HepG2 (cell line): Measurements from ENCODE around the gene ZNF629. TPM values are rescaled to one million over a fixed set of nuclear protein-coding genes. Genes with fewer than 3 reads are reported as not detected.

Experiments used
- HOXD1 ChIP-seq: sonication (generic); formaldehyde crosslinking; IDR thresholded peaks from 2 replicates; pipeline ENCODE4 v1.5.0; 2020; ENCODE audit warnings: missing genetic modification reagents
- KLF13 ChIP-seq: sonication (generic); formaldehyde crosslinking; IDR thresholded peaks from 2 replicates; pipeline ENCODE4 v1.4.0; 2020; ENCODE audit warnings: mild to moderate bottlenecking, missing genetic modification reagents
- KLF15 ChIP-seq: sonication (generic); formaldehyde crosslinking; IDR thresholded peaks from 2 replicates; pipeline ENCODE4 v1.8.1; 2023; ENCODE audit warnings: borderline replicate concordance, mild to moderate bottlenecking, inconsistent platforms, missing genetic modification reagents, mixed read lengths
- ZBTB3 ChIP-seq: sonication (generic); formaldehyde crosslinking; IDR thresholded peaks from 2 replicates; pipeline ENCODE4 v1.4.0; 2020; ENCODE audit warnings: low read depth, mild to moderate bottlenecking, moderate library complexity, missing genetic modification reagents, borderline replicate concordance
- polyA plus RNA-seq, 8 experiments: library from polyadenylated mRNA; depleted of rRNA in 3 of 8; stranded (reverse) in 7 of 8; unstranded in 1 of 8; fragments of >200 nt; fragmentation: Illumina TruSeq in 4 of 8; extraction: Trizol in 4 of 8; gene quantifications; 2 replicates each; pipeline versions ENCODE4 v1.2.1 to v1.2.3, GENCODE V29; 2011 to 2016; ENCODE audit warnings: low read depth in 4 of 8, missing spikeins in 1 of 8, mixed read lengths in 1 of 8; ENCODE audit not compliant: insufficient read depth in 1 of 8
- total RNA-seq, 5 experiments: library from RNA; depleted of rRNA; stranded (reverse); fragments of >200 nt; fragmentation: Illumina TruSeq; extraction: Trizol; gene quantifications; 2 replicates each; pipeline ENCODE4 v1.2.3, GENCODE V29; 2016; ENCODE audit warnings: low read depth in 1 of 5
- TF ChIP-seq, protein P1 (sequence below), 2 experiments: fragments of 450-650 bp in 1 of 2; sonication (generic) in 1 of 2; formaldehyde crosslinking in 1 of 2; IDR thresholded peaks; 2 replicates each; pipeline versions ENCODE4 v1.6.1 to v1.8.0; 2016 to 2022; ENCODE audit warnings: antibody characterized with exemption in 1 of 2, mild to moderate bottlenecking in 1 of 2, missing genetic modification reagents in 1 of 2
- TF ChIP-seq, protein P2 (sequence below): sonication (generic); formaldehyde crosslinking; IDR thresholded peaks from 2 replicates; pipeline ENCODE4 v1.5.0; 2020; ENCODE audit warnings: mild to moderate bottlenecking, missing genetic modification reagents
- TF ChIP-seq, protein P3 (sequence below): sonication (generic); formaldehyde crosslinking; IDR thresholded peaks from 2 replicates; pipeline ENCODE4 v1.5.1; 2020; ENCODE audit warnings: missing genetic modification reagents, mild to moderate bottlenecking, borderline replicate concordance
- TF ChIP-seq, protein P4 (sequence below): sonication (generic); formaldehyde crosslinking; IDR thresholded peaks from 2 replicates; pipeline ENCODE4 v1.5.0; 2020; ENCODE audit warnings: mild to moderate bottlenecking, missing genetic modification reagents

The ZNF629 gene
- total and polyA plus RNA-seq, 2 of the 13 experiments (the other 11 are each of a cell fraction or from before 2014, with no cell fraction given): 6.1 to 16.5 TPM

DNA sequence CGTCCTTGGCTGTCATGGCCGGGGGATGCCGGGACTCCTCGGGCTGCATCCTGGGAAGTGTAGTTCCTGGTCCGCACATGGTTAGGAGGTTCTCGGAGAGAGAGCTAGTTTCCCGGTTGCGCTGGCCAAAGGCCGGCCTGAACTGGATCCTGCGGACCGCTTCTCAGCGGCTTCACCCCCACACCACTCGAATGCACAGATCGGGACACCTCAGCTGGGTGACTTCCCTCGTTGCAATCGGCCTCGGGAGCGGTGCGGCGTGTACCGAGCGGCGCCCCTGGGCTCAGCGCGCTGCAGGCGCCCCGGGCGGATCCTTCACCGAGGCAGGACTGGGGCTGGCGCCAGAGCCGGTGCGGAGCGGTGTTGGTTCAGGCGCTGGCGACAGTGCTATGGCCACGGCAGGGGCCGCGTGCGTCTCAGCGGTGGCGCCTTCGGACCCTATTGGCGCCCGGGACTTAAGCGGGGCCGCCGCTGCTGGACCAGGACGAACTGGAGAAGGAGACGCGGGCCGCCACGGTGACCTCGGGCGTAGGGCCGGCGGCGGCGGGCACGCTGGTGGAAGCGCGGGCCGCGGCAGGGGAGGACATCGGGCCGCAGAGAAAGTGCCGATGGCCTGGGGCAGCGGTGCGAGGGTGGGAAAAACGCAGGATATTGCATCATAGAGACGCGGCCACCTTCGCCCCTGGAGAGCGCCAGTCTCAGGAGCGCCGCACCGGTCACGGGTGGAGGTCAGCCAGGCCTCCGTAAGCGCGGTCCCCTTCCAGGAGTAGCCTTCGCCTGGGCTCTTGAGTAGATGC lies 11.4 kb downstream of the ZNF629 start (continued):
- TF ChIP-seq, protein P1, sequence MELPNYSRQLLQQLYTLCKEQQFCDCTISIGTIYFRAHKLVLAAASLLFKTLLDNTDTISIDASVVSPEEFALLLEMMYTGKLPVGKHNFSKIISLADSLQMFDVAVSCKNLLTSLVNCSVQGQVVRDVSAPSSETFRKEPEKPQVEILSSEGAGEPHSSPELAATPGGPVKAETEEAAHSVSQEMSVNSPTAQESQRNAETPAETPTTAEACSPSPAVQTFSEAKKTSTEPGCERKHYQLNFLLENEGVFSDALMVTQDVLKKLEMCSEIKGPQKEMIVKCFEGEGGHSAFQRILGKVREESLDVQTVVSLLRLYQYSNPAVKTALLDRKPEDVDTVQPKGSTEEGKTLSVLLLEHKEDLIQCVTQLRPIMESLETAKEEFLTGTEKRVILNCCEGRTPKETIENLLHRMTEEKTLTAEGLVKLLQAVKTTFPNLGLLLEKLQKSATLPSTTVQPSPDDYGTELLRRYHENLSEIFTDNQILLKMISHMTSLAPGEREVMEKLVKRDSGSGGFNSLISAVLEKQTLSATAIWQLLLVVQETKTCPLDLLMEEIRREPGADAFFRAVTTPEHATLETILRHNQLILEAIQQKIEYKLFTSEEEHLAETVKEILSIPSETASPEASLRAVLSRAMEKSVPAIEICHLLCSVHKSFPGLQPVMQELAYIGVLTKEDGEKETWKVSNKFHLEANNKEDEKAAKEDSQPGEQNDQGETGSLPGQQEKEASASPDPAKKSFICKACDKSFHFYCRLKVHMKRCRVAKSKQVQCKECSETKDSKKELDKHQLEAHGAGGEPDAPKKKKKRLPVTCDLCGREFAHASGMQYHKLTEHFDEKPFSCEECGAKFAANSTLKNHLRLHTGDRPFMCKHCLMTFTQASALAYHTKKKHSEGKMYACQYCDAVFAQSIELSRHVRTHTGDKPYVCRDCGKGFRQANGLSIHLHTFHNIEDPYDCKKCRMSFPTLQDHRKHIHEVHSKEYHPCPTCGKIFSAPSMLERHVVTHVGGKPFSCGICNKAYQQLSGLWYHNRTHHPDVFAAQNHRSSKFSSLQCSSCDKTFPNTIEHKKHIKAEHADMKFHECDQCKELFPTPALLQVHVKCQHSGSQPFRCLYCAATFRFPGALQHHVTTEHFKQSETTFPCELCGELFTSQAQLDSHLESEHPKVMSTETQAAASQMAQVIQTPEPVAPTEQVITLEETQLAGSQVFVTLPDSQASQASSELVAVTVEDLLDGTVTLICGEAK (IDR thresholded peaks at IDR 0.05): no peak
- TF ChIP-seq, protein P1 (CRISPR knock-in tag; IDR thresholded peaks at IDR 0.05): peak; percentile 91
- TF ChIP-seq ZBTB3: peak; percentile 46; the same call in 1 of the 2 replicates
- TF ChIP-seq, protein P2, sequence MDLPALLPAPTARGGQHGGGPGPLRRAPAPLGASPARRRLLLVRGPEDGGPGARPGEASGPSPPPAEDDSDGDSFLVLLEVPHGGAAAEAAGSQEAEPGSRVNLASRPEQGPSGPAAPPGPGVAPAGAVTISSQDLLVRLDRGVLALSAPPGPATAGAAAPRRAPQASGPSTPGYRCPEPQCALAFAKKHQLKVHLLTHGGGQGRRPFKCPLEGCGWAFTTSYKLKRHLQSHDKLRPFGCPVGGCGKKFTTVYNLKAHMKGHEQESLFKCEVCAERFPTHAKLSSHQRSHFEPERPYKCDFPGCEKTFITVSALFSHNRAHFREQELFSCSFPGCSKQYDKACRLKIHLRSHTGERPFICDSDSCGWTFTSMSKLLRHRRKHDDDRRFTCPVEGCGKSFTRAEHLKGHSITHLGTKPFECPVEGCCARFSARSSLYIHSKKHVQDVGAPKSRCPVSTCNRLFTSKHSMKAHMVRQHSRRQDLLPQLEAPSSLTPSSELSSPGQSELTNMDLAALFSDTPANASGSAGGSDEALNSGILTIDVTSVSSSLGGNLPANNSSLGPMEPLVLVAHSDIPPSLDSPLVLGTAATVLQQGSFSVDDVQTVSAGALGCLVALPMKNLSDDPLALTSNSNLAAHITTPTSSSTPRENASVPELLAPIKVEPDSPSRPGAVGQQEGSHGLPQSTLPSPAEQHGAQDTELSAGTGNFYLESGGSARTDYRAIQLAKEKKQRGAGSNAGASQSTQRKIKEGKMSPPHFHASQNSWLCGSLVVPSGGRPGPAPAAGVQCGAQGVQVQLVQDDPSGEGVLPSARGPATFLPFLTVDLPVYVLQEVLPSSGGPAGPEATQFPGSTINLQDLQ (CRISPR knock-in tag): peak; percentile 70
- TF ChIP-seq KLF15 (CRISPR knock-in tag): no peak; the same call in 1 of the 2 replicates
- peak; percentile 90 for TF ChIP-seq HOXD1 (CRISPR knock-in tag)
- TF ChIP-seq, protein P3, sequence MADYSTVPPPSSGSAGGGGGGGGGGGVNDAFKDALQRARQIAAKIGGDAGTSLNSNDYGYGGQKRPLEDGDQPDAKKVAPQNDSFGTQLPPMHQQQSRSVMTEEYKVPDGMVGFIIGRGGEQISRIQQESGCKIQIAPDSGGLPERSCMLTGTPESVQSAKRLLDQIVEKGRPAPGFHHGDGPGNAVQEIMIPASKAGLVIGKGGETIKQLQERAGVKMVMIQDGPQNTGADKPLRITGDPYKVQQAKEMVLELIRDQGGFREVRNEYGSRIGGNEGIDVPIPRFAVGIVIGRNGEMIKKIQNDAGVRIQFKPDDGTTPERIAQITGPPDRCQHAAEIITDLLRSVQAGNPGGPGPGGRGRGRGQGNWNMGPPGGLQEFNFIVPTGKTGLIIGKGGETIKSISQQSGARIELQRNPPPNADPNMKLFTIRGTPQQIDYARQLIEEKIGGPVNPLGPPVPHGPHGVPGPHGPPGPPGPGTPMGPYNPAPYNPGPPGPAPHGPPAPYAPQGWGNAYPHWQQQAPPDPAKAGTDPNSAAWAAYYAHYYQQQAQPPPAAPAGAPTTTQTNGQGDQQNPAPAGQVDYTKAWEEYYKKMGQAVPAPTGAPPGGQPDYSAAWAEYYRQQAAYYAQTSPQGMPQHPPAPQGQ (CRISPR knock-in tag): peak; percentile 10; the same call in 1 of the 2 replicates
- TF ChIP-seq, protein P4, sequence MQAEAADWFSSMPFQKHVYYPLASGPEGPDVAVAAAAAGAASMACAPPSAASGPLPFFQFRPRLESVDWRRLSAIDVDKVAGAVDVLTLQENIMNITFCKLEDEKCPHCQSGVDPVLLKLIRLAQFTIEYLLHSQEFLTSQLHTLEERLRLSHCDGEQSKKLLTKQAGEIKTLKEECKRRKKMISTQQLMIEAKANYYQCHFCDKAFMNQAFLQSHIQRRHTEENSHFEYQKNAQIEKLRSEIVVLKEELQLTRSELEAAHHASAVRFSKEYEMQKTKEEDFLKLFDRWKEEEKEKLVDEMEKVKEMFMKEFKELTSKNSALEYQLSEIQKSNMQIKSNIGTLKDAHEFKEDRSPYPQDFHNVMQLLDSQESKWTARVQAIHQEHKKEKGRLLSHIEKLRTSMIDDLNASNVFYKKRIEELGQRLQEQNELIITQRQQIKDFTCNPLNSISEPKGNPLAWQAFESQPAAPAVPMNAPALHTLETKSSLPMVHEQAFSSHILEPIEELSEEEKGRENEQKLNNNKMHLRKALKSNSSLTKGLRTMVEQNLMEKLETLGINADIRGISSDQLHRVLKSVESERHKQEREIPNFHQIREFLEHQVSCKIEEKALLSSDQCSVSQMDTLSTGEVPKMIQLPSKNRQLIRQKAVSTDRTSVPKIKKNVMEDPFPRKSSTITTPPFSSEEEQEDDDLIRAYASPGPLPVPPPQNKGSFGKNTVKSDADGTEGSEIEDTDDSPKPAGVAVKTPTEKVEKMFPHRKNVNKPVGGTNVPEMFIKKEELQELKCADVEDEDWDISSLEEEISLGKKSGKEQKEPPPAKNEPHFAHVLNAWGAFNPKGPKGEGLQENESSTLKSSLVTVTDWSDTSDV (CRISPR knock-in tag): peak; percentile 75; the same call in 1 of the 2 replicates
- peak; percentile 65; the same call in 1 of the 2 replicates for TF ChIP-seq KLF13 (CRISPR knock-in tag)
